Cardiac muscle cell (in vitro differentiated cells and primary cell): ENCODE measurements around the gene CNKSR2. TPM values are rescaled to one million over a fixed set of nuclear protein-coding genes. Genes with fewer than 3 reads are reported as not detected.

ENCODE experiments used
- DNase-seq, 2 donors: peaks; one replicate each; pipeline versions ENCODE4 v3.0.0 to v3.0.0-alpha.2; 2010 to 2017; ENCODE audit warnings: low read depth in 1 of 2, low spot score in 1 of 2
- H3K27ac ChIP-seq: fragments of 200-600 bp; sonication (generic); 2 replicates; pipeline ENCODE4 v1.5.1; 2016
- H3K27me3 ChIP-seq: fragments of 200-600 bp; sonication (generic); 2 replicates; pipeline ENCODE4 v1.6.0; 2016; ENCODE audit warnings: control low read depth
- H3K36me3 ChIP-seq: fragments of 200-600 bp; sonication (generic); 2 replicates; pipeline ENCODE4 v1.5.1; 2016; ENCODE audit warnings: control low read depth
- H3K4me1 ChIP-seq: fragments of 200-600 bp; sonication (generic); 2 replicates; pipeline ENCODE4 v1.8.1; 2017; ENCODE audit warnings: low read depth, mild to moderate bottlenecking, mixed run types
- H3K4me3 ChIP-seq: fragments of 200-600 bp; sonication (generic); 2 replicates; pipeline ENCODE4 v1.5.1; 2016; ENCODE audit warnings: mild to moderate bottlenecking
- H3K9me3 ChIP-seq: fragments of 200-600 bp; sonication (generic); 2 replicates; pipeline ENCODE4 v1.5.1; 2017; ENCODE audit warnings: low read depth, mild to moderate bottlenecking, control low read depth
- polyA plus RNA-seq: library from polyadenylated mRNA; unstranded; fragments of >200 nt; fragmentation: Nextera tagmentation; extraction: Ambion mirVana; gene quantifications from 2 replicates; pipeline ENCODE4 v1.2.1, GENCODE V29; 2016
- total RNA-seq: library from RNA; depleted of rRNA; stranded (reverse); fragments of >200 nt; gene quantifications from 2 replicates; pipeline ENCODE4 v1.2.3, GENCODE V29; 2016
- TF ChIP-seq, protein P1 (sequence below): IDR thresholded peaks from 2 replicates; pipeline ENCODE4 v1.5.1; 2012; ENCODE audit warnings: low read depth, mild to moderate bottlenecking, low read length

CNKSR2 gene
- total and polyA plus RNA-seq, 2 experiments from 2014 or later: 1.5 to 25.3 TPM

DNA sequence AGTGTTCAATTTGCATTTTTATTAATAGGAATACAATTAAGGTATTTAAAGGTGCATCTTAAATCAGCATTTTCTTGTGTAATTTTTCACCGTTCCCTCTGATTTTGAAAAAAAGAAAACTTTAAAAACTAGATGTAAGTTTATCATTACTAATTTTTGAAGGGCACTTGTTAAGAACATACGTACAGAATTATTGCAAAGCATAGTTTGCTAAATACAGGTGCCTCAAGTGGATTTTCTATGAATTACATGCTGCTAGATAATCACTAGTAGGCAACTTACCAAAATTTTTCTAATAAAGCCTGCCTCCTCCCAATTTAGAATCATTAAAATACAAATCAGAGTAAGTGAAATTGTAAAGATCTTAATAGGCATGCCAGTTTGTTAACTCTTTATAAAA, 8.5 kb downstream of the CNKSR2 start:
- Histone ChIP-seq H3K27ac (no peak overlapping the region), H3K4me1 (no peaks in the 10 kb centered on the region), H3K4me3 (no peak overlapping the region), H3K9me3 (no peaks in the 10 kb centered on the region), H3K36me3 (no peaks in the 10 kb centered on the region), H3K27me3 (no peaks in the 10 kb centered on the region)
- TF ChIP-seq, protein P1, sequence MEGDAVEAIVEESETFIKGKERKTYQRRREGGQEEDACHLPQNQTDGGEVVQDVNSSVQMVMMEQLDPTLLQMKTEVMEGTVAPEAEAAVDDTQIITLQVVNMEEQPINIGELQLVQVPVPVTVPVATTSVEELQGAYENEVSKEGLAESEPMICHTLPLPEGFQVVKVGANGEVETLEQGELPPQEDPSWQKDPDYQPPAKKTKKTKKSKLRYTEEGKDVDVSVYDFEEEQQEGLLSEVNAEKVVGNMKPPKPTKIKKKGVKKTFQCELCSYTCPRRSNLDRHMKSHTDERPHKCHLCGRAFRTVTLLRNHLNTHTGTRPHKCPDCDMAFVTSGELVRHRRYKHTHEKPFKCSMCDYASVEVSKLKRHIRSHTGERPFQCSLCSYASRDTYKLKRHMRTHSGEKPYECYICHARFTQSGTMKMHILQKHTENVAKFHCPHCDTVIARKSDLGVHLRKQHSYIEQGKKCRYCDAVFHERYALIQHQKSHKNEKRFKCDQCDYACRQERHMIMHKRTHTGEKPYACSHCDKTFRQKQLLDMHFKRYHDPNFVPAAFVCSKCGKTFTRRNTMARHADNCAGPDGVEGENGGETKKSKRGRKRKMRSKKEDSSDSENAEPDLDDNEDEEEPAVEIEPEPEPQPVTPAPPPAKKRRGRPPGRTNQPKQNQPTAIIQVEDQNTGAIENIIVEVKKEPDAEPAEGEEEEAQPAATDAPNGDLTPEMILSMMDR: peak; percentile 5
- no peak for DNase-seq

DNA sequence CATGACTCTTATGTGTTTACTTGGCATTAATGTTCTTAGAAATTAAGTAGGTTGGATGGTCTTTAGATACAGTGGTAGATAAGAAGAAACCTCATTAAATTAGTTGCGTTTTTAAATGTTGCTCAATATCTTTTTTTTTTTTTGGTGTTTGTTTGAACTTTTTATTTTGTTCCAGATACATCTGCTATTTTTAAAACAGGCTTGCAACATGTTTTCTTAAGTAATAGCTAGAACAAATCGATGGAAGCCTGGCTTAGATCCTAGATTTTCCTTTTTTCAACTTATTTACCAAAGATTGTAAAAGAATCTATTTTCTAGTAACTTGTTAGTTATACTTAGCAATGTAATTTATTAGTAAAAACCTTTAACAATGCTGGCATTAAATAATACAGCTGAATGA, 9.3 kb downstream of the CNKSR2 start:
- Histone ChIP-seq H3K27ac (no peak overlapping the region), H3K27me3 (no peaks in the 10 kb centered on the region), H3K36me3 (no peaks in the 10 kb centered on the region), H3K4me3 (no peak overlapping the region), H3K4me1 (no peaks in the 10 kb centered on the region), H3K9me3 (no peaks in the 10 kb centered on the region)
- TF ChIP-seq, protein P1: no peak
- DNase-seq: no peak

DNA sequence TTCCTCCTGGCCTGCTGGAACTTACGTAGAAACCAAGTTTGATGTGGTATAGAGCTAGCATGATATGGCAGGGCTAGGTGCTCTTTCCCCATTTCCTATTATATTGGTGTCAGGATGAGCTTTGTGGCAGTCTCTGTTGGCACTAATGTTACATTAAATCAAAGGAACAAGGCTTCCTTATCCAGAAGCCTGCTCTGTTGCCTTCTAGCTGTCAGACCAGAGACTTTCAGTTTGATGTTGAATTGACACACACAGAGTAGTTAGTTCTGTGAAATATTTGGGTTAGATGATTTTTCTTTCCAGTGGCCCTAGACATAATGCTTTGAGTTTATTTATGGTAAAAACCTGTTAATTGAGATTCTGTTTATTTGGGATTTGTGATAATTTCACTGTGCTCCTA, 10.0 kb downstream of the CNKSR2 start:
- H3K4me3 ChIP-seq: no peak overlapping the region
- TF ChIP-seq, protein P1: no peak
- no peaks in the 10 kb centered on the region for H3K36me3 ChIP-seq
- no peak for DNase-seq
- H3K27me3 ChIP-seq: no peaks in the 10 kb centered on the region
- H3K9me3 ChIP-seq: no peaks in the 10 kb centered on the region
- H3K4me1 ChIP-seq: no peaks in the 10 kb centered on the region
- H3K27ac ChIP-seq: no peak overlapping the region

DNA sequence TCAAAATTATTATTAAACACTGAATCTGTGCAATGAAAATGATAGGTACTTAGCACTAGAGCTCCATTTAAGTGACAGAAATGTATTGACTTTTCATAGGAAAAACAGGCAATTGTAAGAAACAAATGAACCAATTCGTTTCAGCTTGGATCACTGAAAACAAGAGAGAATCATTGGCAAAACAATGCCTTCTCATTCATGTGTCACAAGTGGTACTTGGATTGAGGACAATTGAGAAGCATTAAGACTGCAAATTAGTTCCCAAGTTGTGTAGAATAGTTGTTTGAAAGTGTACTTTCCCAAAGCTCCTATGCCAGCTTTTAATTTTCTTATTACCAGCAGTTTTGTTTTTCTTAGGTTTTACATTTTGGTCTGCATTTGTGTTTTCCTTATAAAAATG, 20.6 kb downstream of the CNKSR2 start:
- Histone ChIP-seq H3K4me1 (no peaks in the 10 kb centered on the region), H3K9me3 (no peaks in the 10 kb centered on the region), H3K4me3 (no peak overlapping the region), H3K36me3 (no peaks in the 10 kb centered on the region), H3K27ac (no peak overlapping the region), H3K27me3 (no peaks in the 10 kb centered on the region)
- DNase-seq: no peak
- TF ChIP-seq, protein P1: no peak

DNA sequence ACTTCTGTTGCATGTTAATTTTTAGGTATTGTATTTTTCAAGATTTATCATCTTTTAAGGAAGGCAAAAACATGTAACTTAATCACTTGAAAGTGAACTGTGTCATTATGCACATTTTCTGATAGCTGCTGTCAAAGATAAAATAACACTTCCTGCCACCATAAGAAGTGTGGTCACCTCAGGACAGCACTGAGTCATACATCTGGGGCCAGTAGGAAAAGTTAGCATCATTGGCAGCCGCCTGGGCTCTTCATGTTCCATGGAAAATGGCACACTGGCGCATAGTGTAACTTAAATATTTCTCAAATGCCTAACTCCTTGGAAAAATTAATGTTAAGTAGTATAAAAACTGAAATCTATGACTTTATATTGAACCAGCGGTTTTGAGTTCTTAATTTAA, 24.2 kb downstream of the CNKSR2 start:
- DNase-seq: no peak

More for the DNA sequence above, 24.2 kb downstream of the CNKSR2 start:
- Histone ChIP-seq H3K4me1 (no peaks in the 10 kb centered on the region), H3K36me3 (no peaks in the 10 kb centered on the region), H3K27me3 (no peaks in the 10 kb centered on the region), H3K4me3 (no peak overlapping the region), H3K9me3 (no peaks in the 10 kb centered on the region), H3K27ac (no peak overlapping the region)
- TF ChIP-seq, protein P1: no peak
